ENCODE measurements around the gene SLC6A11.
A peak's percentile ranks its signal among the peaks of the same experiment; 100 is the strongest.

SLC6A11 gene

GRCh38 chr3:10888518-10889090, 72.6 kb downstream of the SLC6A11 start:
- no peak for DNase-seq (ENCODE audit: low read depth)

GRCh38 chr3:10889206-10889960, 73.4 kb downstream of the SLC6A11 start:
- DNase-seq (ENCODE audit: low read depth), result no peak

- no peak for DNase-seq (ENCODE audit: low read depth)
These were observed 74.6 kb downstream of the SLC6A11 start for GRCh38 chr3:10890665-10891064.

GRCh38 chr3:10892622-10893021, 76.6 kb downstream of the SLC6A11 start:
- no peak for DNase-seq (ENCODE audit: low read depth)

GRCh38 chr3:10901296-10901945, 85.4 kb downstream of the SLC6A11 start:
- DNase-seq (ENCODE audit: low read depth), result no peak

GRCh38 chr3:10907262-10907661, 91.2 kb downstream of the SLC6A11 start:
- DNase-seq (ENCODE audit: low read depth), result peak; percentile 4

- no peak for DNase-seq (ENCODE audit: low read depth)
These were observed 94.3 kb downstream of the SLC6A11 start for GRCh38 chr3:10910367-10910766.

GRCh38 chr3:10911350-10912002, 95.4 kb downstream of the SLC6A11 start:
- DNase-seq (ENCODE audit: low read depth), result no peak

- no peak for DNase-seq (ENCODE audit: low read depth)
These were observed 96.8 kb downstream of the SLC6A11 start for GRCh38 chr3:10912786-10913185.

GRCh38 chr3:10915376-10915775, 99.3 kb downstream of the SLC6A11 start:
- no peak for DNase-seq (ENCODE audit: low read depth)

- DNase-seq (ENCODE audit: low read depth), result peak; percentile 22
These were observed 101.1 kb downstream of the SLC6A11 start for GRCh38 chr3:10917176-10917575.

- DNase-seq (ENCODE audit: low read depth), result no peak
These were observed 102.0 kb downstream of the SLC6A11 start for GRCh38 chr3:10918011-10918410.

GRCh38 chr3:10919636-10920035, 103.6 kb downstream of the SLC6A11 start:
- DNase-seq (ENCODE audit: low read depth), result no peak

- no peak for DNase-seq (ENCODE audit: low read depth)
These were observed 109.6 kb downstream of the SLC6A11 start for GRCh38 chr3:10925436-10926255.

- no peak for DNase-seq (ENCODE audit: low read depth)
These were observed 110.3 kb downstream of the SLC6A11 start for GRCh38 chr3:10926256-10926810.

- DNase-seq (ENCODE audit: low read depth), result no peak
These were observed 110.9 kb downstream of the SLC6A11 start for GRCh38 chr3:10926811-10927521.

- DNase-seq (ENCODE audit: low read depth), result no peak
These were observed 111.5 kb downstream of the SLC6A11 start for GRCh38 chr3:10927551-10927950.

GRCh38 chr3:10928407-10928960, 112.5 kb downstream of the SLC6A11 start:
- DNase-seq (ENCODE audit: low read depth), result no peak

GRCh38 chr3:10928961-10929471, 113.0 kb downstream of the SLC6A11 start:
- no peak for DNase-seq (ENCODE audit: low read depth)

- DNase-seq (ENCODE audit: low read depth), result no peak
These were observed 114.1 kb downstream of the SLC6A11 start for GRCh38 chr3:10929978-10930665.

Measured in iris pigment epithelial cell (primary cell).